ENCODE measurements around the gene SLC27A5. TPM values are rescaled to one million over a fixed set of nuclear protein-coding genes. Genes with fewer than 3 reads are reported as not detected.
A peak's percentile ranks its signal among the peaks of the same experiment; 100 is the strongest.

Gene SLC27A5
- total and polyA plus RNA-seq, 9 of the 15 experiments (the other 6 are each of a cell fraction or from before 2014, with no cell fraction given): 42.2 to 318 (median 64.7) TPM

- TF ChIP-seq DACH1 (IDR thresholded peaks at IDR 0.05; ENCODE audit: partially characterized antibody) (peak; percentile 7), ZBTB49 (CRISPR knock-in tag; IDR thresholded peaks at IDR 0.05; ENCODE audit: borderline replicate concordance) (no peak), RBBP5 (IDR thresholded peaks at IDR 0.05; ENCODE audit: borderline replicate concordance, insufficient read depth, low read length, poor library complexity, severe bottlenecking) (no peak), POLR2AphosphoS5 (IDR thresholded peaks at IDR 0.05; ENCODE audit: control insufficient read depth, insufficient read depth, low read depth, low read length) (no peak; the same call in 1 of the 2 replicates), GABPB2 (CRISPR knock-in tag; conservative IDR thresholded peaks at IDR 0.05) (no peak), ZC3H8 (IDR thresholded peaks at IDR 0.05) (no peak), MAFG (tag; conservative IDR thresholded peaks at IDR 0.05) (no peak), ZNF785 (CRISPR knock-in tag; IDR thresholded peaks at IDR 0.05) (no peak), STAT6 (CRISPR knock-in tag; IDR thresholded peaks at IDR 0.05) (no peak), HMGN3 (IDR thresholded peaks at IDR 0.05; ENCODE audit: borderline replicate concordance, extremely low read depth, insufficient read length, low read depth, low read length) (peak; percentile 43), NR2C2 (CRISPR knock-in tag; IDR thresholded peaks at IDR 0.05) (no peak), NR2C2 (tag; IDR thresholded peaks at IDR 0.05) (no peak; the same call in 1 of the 2 replicates), PHF21A (IDR thresholded peaks at IDR 0.05; ENCODE audit: borderline replicate concordance, low read depth) (no peak), NFATC3 (IDR thresholded peaks at IDR 0.05) (no peak), ZNF77 (CRISPR knock-in tag; IDR thresholded peaks at IDR 0.05) (no peak), FUS (optimal IDR thresholded peaks at IDR 0.05; ENCODE audit: low read depth, low read length) (no peak), PTBP1 (IDR thresholded peaks at IDR 0.05; ENCODE audit: low read depth, low read length) (no peak), ZNF239 (CRISPR knock-in tag; IDR thresholded peaks at IDR 0.05) (no peak), C11orf30 (IDR thresholded peaks at IDR 0.05; ENCODE audit: low read depth) (no peak), TGIF2 (CRISPR knock-in tag; IDR thresholded peaks at IDR 0.05) (no peak), NCOA2 (IDR thresholded peaks at IDR 0.05; ENCODE audit: partially characterized antibody in 2 of 2) (no peak), ZNF217 (CRISPR knock-in tag; IDR thresholded peaks at IDR 0.05) (no peak)
- TF ChIP-seq, protein P1, sequence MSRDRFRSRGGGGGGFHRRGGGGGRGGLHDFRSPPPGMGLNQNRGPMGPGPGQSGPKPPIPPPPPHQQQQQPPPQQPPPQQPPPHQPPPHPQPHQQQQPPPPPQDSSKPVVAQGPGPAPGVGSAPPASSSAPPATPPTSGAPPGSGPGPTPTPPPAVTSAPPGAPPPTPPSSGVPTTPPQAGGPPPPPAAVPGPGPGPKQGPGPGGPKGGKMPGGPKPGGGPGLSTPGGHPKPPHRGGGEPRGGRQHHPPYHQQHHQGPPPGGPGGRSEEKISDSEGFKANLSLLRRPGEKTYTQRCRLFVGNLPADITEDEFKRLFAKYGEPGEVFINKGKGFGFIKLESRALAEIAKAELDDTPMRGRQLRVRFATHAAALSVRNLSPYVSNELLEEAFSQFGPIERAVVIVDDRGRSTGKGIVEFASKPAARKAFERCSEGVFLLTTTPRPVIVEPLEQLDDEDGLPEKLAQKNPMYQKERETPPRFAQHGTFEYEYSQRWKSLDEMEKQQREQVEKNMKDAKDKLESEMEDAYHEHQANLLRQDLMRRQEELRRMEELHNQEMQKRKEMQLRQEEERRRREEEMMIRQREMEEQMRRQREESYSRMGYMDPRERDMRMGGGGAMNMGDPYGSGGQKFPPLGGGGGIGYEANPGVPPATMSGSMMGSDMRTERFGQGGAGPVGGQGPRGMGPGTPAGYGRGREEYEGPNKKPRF (IDR thresholded peaks at IDR 0.05; ENCODE audit: low read depth, low read length): no peak
Measured at GRCh38 chr19:58558623-58559274, 47.0 kb upstream of the SLC27A5 start (continued).

Data from K562 (cell line).